GM23338 (cell line): ENCODE measurements around the gene TNFAIP8L3. TPM values are rescaled to one million over a fixed set of nuclear protein-coding genes. Genes with fewer than 3 reads are reported as not detected.

ENCODE experiments used
- ATAC-seq: fragments of 200-7000 bp; cut with Tn5 transposase; 3 replicates; pipeline ENCODE4 v1.9.1; 2020
- DNase-seq: peaks from one replicate; pipeline ENCODE4 v3.0.0-alpha.2; 2015; ENCODE audit warnings: low spot score
- H2AFZ ChIP-seq: fragments of 200-600 bp; sonication (generic); 2 replicates; pipeline ENCODE4 v1.8.0; 2016; ENCODE audit warnings: antibody characterized with exemption, mild to moderate bottlenecking, moderate library complexity
- H3F3A ChIP-seq: fragments of 200-600 bp; sonication (generic); replicated peaks from 2 replicates; pipeline ENCODE4 v1.8.0; 2017; ENCODE audit warnings: antibody characterized with exemption, mixed run types, low read depth
- H3K27ac ChIP-seq: fragments of 200-600 bp; sonication (generic); 2 replicates; pipeline ENCODE4 v1.6.1; 2016; ENCODE audit warnings: low read depth
- H3K27me3 ChIP-seq: fragments of 200-600 bp; sonication (generic); 2 replicates; pipeline ENCODE4 v1.8.0; 2016; ENCODE audit warnings: mild to moderate bottlenecking, mixed run types, moderate library complexity; ENCODE audit not compliant: insufficient read depth
- H3K36me3 ChIP-seq: fragments of 200-600 bp; sonication (generic); 2 replicates; pipeline ENCODE4 v1.8.0; 2016; ENCODE audit warnings: mild to moderate bottlenecking; ENCODE audit not compliant: insufficient read depth
- H3K4me1 ChIP-seq: fragments of 200-600 bp; sonication (generic); 2 replicates; pipeline ENCODE4 v1.8.0; 2016; ENCODE audit warnings: mild to moderate bottlenecking, moderate library complexity; ENCODE audit not compliant: insufficient read depth
- H3K4me2 ChIP-seq: fragments of 200-600 bp; sonication (generic); 2 replicates; pipeline ENCODE4 v1.7.1; 2017; ENCODE audit warnings: mixed run types
- H3K4me3 ChIP-seq: fragments of 200-600 bp; sonication (generic); 2 replicates; pipeline ENCODE4 v1.6.1; 2016; ENCODE audit warnings: mixed run types
- H3K79me2 ChIP-seq: fragments of 200-600 bp; sonication (generic); replicated peaks from 2 replicates; pipeline ENCODE4 v1.8.0; 2017; ENCODE audit warnings: mild to moderate bottlenecking; ENCODE audit not compliant: insufficient read depth
- H3K9me2 ChIP-seq: fragments of 200-600 bp; sonication (generic); 2 replicates; pipeline ENCODE4 v1.8.0; 2017; ENCODE audit not compliant: insufficient read depth
- H4K20me1 ChIP-seq: fragments of 200-600 bp; sonication (generic); replicated peaks from 2 replicates; pipeline ENCODE4 v1.8.0; 2017; ENCODE audit warnings: mild to moderate bottlenecking; ENCODE audit not compliant: insufficient read depth
- H3K27ac Mint-ChIP-seq: 2 replicates; pipeline ENCODE4 v1.8.0; 2020; ENCODE audit warnings: inconsistent platforms, mild to moderate bottlenecking, moderate library complexity, mixed read lengths
- H3K27me3 Mint-ChIP-seq: 3 replicates; pipeline ENCODE4 v1.8.0; 2022; ENCODE audit warnings: low read depth, mild to moderate bottlenecking, moderate library complexity, mixed read lengths, inconsistent platforms; ENCODE audit not compliant: insufficient read depth, poor library complexity
- H3K36me3 Mint-ChIP-seq: 3 replicates; pipeline ENCODE4 v1.8.0; 2021; ENCODE audit warnings: low read depth, mild to moderate bottlenecking, inconsistent platforms, moderate library complexity, mixed read lengths
- H3K4me1 Mint-ChIP-seq: 3 replicates; pipeline ENCODE4 v1.8.0; 2020; ENCODE audit warnings: mild to moderate bottlenecking, inconsistent platforms, mixed read lengths
- H3K4me3 Mint-ChIP-seq: 3 replicates; pipeline ENCODE4 v1.8.0; 2021; ENCODE audit warnings: moderate library complexity, mild to moderate bottlenecking, inconsistent platforms, mixed read lengths
- H3K9me3 Mint-ChIP-seq: 3 replicates; pipeline ENCODE4 v1.8.0; 2020; ENCODE audit warnings: moderate library complexity, mild to moderate bottlenecking, inconsistent platforms, mixed read lengths
- CREB1 ChIP-seq: fragments of 250-450 bp; sonication (Bioruptor Pico); IDR thresholded peaks from 2 replicates; pipeline ENCODE4 v1.5.0; 2020; ENCODE audit warnings: low read depth, mild to moderate bottlenecking, moderate library complexity
- EZH2 ChIP-seq: fragments of 200-600 bp; sonication (generic); IDR thresholded peaks from one replicate; pipeline ENCODE4 v1.8.0; 2017; ENCODE audit warnings: antibody characterized with exemption, mild to moderate bottlenecking, low read depth; ENCODE audit not compliant: unreplicated experiment
- EZH2phosphoT487 ChIP-seq: fragments of 200-600 bp; sonication (generic); IDR thresholded peaks from one replicate; pipeline ENCODE4 v1.8.1; 2018; ENCODE audit warnings: antibody characterized with exemption; ENCODE audit not compliant: unreplicated experiment
- POLR2AphosphoS5 ChIP-seq: IDR thresholded peaks from 2 replicates; pipeline ENCODE4 v1.6.1; 2016; ENCODE audit warnings: antibody characterized with exemption, low read depth
- ZNF114 ChIP-seq: fragments of 250-450 bp; sonication (Bioruptor Pico); IDR thresholded peaks from 2 replicates; pipeline ENCODE4 v1.5.0; 2020; ENCODE audit warnings: mild to moderate bottlenecking, moderate library complexity
- polyA plus RNA-seq: library from polyadenylated mRNA; unstranded; fragments of >200 nt; fragmentation: Nextera tagmentation; extraction: Ambion mirVana; gene quantifications from 2 replicates; pipeline ENCODE4 v1.2.1, GENCODE V29; 2016
- total RNA-seq: library from RNA; depleted of rRNA; stranded (reverse); fragments of >200 nt; shearing (Covaris generic); gene quantifications from 2 replicates; pipeline ENCODE4 v1.2.3, GENCODE V29; 2014
- TF ChIP-seq, protein P1 (sequence below): fragments of 250-450 bp; sonication (Bioruptor Pico); IDR thresholded peaks from 2 replicates; pipeline ENCODE4 v1.5.0; 2020; ENCODE audit warnings: mild to moderate bottlenecking, moderate library complexity
- TF ChIP-seq, protein P2 (sequence below), 2 experiments: fragments of 200-600 bp in 1 of 2; sonication (generic) in 1 of 2; conservative IDR thresholded peaks; 2 replicates each; pipeline versions ENCODE4 v1.5.1 to v1.6.1; 2016 to 2017; ENCODE audit warnings: antibody characterized with exemption in 2 of 2, low read depth in 2 of 2, mild to moderate bottlenecking in 2 of 2, moderate library complexity in 1 of 2
- TF ChIP-seq, protein P3 (sequence below): IDR thresholded peaks from one replicate; pipeline ENCODE4 v1.6.1; 2018; ENCODE audit warnings: antibody characterized with exemption; ENCODE audit not compliant: unreplicated experiment

The TNFAIP8L3 gene
- total and polyA plus RNA-seq, 2 experiments from 2014 or later, result 0.23 to 0.31 TPM

DNA sequence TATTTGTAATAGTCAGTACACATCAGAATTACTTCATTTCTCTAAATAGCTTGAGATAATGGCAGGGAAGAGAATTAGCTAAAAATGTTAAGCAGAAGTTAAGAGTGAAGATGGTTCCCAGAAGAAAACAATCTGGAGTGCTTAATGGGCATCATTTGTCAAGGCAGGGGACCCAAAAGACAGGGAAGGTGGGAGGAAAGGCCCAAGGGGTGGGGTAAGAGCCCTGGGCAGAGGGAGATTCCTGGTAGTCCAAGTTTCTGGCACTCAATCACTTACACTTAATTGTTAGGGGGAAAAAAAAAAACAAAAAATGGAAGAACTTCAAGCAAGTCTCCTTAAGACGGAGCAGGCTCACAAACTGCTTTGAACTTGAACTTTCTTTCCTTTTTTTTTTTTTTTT lies 28.9 kb downstream of the TNFAIP8L3 start (continued):
- TF ChIP-seq, protein P1, sequence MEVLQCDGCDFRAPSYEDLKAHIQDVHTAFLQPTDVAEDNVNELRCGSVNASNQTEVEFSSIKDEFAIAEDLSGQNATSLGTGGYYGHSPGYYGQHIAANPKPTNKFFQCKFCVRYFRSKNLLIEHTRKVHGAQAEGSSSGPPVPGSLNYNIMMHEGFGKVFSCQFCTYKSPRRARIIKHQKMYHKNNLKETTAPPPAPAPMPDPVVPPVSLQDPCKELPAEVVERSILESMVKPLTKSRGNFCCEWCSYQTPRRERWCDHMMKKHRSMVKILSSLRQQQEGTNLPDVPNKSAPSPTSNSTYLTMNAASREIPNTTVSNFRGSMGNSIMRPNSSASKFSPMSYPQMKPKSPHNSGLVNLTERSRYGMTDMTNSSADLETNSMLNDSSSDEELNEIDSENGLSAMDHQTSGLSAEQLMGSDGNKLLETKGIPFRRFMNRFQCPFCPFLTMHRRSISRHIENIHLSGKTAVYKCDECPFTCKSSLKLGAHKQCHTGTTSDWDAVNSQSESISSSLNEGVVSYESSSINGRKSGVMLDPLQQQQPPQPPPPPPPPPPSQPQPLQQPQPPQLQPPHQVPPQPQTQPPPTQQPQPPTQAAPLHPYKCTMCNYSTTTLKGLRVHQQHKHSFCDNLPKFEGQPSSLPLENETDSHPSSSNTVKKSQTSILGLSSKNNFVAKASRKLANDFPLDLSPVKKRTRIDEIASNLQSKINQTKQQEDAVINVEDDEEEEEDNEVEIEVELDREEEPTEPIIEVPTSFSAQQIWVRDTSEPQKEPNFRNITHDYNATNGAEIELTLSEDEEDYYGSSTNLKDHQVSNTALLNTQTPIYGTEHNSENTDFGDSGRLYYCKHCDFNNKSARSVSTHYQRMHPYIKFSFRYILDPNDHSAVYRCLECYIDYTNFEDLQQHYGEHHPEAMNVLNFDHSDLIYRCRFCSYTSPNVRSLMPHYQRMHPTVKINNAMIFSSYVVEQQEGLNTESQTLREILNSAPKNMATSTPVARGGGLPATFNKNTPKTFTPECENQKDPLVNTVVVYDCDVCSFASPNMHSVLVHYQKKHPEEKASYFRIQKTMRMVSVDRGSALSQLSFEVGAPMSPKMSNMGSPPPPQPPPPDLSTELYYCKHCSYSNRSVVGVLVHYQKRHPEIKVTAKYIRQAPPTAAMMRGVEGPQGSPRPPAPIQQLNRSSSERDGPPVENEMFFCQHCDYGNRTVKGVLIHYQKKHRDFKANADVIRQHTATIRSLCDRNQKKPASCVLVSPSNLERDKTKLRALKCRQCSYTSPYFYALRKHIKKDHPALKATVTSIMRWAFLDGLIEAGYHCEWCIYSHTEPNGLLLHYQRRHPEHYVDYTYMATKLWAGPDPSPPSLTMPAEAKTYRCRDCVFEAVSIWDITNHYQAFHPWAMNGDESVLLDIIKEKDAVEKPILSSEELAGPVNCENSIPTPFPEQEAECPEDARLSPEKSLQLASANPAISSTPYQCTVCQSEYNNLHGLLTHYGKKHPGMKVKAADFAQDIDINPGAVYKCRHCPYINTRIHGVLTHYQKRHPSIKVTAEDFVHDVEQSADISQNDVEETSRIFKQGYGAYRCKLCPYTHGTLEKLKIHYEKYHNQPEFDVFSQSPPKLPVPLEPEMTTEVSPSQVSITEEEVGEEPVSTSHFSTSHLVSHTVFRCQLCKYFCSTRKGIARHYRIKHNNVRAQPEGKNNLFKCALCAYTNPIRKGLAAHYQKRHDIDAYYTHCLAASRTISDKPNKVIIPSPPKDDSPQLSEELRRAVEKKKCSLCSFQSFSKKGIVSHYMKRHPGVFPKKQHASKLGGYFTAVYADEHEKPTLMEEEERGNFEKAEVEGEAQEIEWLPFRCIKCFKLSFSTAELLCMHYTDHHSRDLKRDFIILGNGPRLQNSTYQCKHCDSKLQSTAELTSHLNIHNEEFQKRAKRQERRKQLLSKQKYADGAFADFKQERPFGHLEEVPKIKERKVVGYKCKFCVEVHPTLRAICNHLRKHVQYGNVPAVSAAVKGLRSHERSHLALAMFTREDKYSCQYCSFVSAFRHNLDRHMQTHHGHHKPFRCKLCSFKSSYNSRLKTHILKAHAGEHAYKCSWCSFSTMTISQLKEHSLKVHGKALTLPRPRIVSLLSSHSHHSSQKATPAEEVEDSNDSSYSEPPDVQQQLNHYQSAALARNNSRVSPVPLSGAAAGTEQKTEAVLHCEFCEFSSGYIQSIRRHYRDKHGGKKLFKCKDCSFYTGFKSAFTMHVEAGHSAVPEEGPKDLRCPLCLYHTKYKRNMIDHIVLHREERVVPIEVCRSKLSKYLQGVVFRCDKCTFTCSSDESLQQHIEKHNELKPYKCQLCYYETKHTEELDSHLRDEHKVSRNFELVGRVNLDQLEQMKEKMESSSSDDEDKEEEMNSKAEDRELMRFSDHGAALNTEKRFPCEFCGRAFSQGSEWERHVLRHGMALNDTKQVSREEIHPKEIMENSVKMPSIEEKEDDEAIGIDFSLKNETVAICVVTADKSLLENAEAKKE, result no peak
- TF ChIP-seq EZH2, result no peak

DNA sequence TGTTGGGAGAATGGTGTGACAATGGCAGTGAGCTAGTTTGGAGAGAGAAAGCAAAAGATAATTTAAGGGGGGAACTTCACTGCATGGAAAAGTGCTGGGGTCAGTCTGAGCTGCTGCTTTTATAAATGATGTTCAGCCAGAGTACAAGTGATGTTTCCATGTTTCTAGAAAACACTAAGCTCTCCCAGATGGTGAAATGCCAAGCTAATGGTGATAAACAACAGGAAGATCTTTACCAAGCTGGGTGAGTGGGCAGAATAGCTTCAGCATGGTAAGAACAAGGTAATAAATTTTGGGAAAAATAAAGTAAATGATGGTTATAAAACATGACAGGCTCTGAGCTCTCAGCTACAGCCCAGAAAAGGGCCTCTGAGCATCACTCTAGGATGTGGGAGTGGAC lies 29.4 kb downstream of the TNFAIP8L3 start:
- DNase-seq (no peak), ATAC-seq (no peak)
- no peaks in the 10 kb centered on the region for H3K27me3 ChIP-seq
- Mint-ChIP-seq H3K27me3 (peaks cover 3% of the 10 kb centered on the region), H3K36me3 (no peaks in the 10 kb centered on the region), H3K27ac (no peak overlapping the region), H3K4me1 (no peaks in the 10 kb centered on the region; the same call in 2 of the 3 replicates), H3K9me3 (no peaks in the 10 kb centered on the region), H3K4me3 (no peak overlapping the region)
- 0 out of 2 replicates have a peak, but pooled peaks cover 8% of the 10 kb centered on the region for H3K9me2 ChIP-seq
- H3K4me3 ChIP-seq, result no peak overlapping the region
- H3K4me1 ChIP-seq, result no peaks in the 10 kb centered on the region
- H3K4me2 ChIP-seq, result no peak overlapping the region
- H3F3A ChIP-seq, result no peaks in the 10 kb centered on the region
- no peak overlapping the region for H2AFZ ChIP-seq
- no peaks in the 10 kb centered on the region for H4K20me1 ChIP-seq
- H3K36me3 ChIP-seq, result no peaks in the 10 kb centered on the region
- H3K79me2 ChIP-seq, result no peaks in the 10 kb centered on the region
- no peak overlapping the region for H3K27ac ChIP-seq
- no peak for TF ChIP-seq CREB1 (CRISPR knock-in tag)

DNA sequence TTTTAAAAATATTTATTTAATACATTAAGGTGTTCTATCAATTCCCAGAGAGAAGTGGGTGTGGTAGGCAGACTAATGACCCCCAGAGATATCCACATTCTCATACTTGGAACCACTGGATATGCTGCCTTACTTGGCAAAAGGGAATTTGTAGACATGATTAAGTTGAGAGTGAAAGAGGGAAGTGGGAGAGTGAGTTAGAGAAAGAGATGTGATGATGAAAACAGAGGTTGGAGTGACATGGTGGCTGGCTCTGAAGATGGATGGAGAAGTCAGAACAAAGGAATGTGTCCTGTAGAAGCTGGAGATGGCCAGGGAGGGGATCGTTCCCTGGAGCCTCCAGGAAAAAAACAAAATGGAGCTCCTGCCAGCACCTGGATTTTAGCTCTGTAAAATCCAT lies 32.0 kb downstream of the TNFAIP8L3 start:
- Histone ChIP-seq H3K27me3 (no peaks in the 10 kb centered on the region), H2AFZ (no peak overlapping the region), H3K9me2 (0 out of 2 replicates have a peak, but pooled peaks cover 11% of the 10 kb centered on the region), H4K20me1 (no peaks in the 10 kb centered on the region), H3K79me2 (no peaks in the 10 kb centered on the region), H3K4me2 (no peak overlapping the region), H3F3A (no peaks in the 10 kb centered on the region), H3K4me3 (no peak overlapping the region), H3K4me1 (no peaks in the 10 kb centered on the region), H3K27ac (no peak overlapping the region), H3K36me3 (no peaks in the 10 kb centered on the region)
- TF ChIP-seq ZNF114 (CRISPR knock-in tag) (no peak), CREB1 (CRISPR knock-in tag) (no peak), EZH2phosphoT487 (no peak), POLR2AphosphoS5 (no peak)
- TF ChIP-seq, protein P2, sequence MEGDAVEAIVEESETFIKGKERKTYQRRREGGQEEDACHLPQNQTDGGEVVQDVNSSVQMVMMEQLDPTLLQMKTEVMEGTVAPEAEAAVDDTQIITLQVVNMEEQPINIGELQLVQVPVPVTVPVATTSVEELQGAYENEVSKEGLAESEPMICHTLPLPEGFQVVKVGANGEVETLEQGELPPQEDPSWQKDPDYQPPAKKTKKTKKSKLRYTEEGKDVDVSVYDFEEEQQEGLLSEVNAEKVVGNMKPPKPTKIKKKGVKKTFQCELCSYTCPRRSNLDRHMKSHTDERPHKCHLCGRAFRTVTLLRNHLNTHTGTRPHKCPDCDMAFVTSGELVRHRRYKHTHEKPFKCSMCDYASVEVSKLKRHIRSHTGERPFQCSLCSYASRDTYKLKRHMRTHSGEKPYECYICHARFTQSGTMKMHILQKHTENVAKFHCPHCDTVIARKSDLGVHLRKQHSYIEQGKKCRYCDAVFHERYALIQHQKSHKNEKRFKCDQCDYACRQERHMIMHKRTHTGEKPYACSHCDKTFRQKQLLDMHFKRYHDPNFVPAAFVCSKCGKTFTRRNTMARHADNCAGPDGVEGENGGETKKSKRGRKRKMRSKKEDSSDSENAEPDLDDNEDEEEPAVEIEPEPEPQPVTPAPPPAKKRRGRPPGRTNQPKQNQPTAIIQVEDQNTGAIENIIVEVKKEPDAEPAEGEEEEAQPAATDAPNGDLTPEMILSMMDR (conservative IDR thresholded peaks at IDR 0.05; ENCODE audit: low read depth in 2 of 2), result no peak
- TF ChIP-seq, protein P3, sequence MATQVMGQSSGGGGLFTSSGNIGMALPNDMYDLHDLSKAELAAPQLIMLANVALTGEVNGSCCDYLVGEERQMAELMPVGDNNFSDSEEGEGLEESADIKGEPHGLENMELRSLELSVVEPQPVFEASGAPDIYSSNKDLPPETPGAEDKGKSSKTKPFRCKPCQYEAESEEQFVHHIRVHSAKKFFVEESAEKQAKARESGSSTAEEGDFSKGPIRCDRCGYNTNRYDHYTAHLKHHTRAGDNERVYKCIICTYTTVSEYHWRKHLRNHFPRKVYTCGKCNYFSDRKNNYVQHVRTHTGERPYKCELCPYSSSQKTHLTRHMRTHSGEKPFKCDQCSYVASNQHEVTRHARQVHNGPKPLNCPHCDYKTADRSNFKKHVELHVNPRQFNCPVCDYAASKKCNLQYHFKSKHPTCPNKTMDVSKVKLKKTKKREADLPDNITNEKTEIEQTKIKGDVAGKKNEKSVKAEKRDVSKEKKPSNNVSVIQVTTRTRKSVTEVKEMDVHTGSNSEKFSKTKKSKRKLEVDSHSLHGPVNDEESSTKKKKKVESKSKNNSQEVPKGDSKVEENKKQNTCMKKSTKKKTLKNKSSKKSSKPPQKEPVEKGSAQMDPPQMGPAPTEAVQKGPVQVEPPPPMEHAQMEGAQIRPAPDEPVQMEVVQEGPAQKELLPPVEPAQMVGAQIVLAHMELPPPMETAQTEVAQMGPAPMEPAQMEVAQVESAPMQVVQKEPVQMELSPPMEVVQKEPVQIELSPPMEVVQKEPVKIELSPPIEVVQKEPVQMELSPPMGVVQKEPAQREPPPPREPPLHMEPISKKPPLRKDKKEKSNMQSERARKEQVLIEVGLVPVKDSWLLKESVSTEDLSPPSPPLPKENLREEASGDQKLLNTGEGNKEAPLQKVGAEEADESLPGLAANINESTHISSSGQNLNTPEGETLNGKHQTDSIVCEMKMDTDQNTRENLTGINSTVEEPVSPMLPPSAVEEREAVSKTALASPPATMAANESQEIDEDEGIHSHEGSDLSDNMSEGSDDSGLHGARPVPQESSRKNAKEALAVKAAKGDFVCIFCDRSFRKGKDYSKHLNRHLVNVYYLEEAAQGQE, result no peak
- H3K9me3 Mint-ChIP-seq, result no peaks in the 10 kb centered on the region; the same call in 2 of the 3 replicates
- H3K36me3 Mint-ChIP-seq, result no peaks in the 10 kb centered on the region
- no peak for DNase-seq
- no peaks in the 10 kb centered on the region; the same call in 2 of the 3 replicates for H3K4me1 Mint-ChIP-seq
- H3K27ac Mint-ChIP-seq, result no peak overlapping the region
- peaks cover 6% of the 10 kb centered on the region for H3K27me3 Mint-ChIP-seq
- no peak overlapping the region for H3K4me3 Mint-ChIP-seq
- no peak for ATAC-seq
